Hepatocyte (in vitro differentiated cells): ENCODE measurements around the gene BABAM1. TPM values are rescaled to one million over a fixed set of nuclear protein-coding genes. Genes with fewer than 3 reads are reported as not detected.
A peak's percentile ranks its signal among the peaks of the same experiment; 100 is the strongest.

ENCODE experiments used
- DNase-seq: peaks from one replicate; pipeline ENCODE4 v3.0.0-alpha.2; 2016; ENCODE audit warnings: low spot score
- H2AFZ ChIP-seq: fragments of 200-600 bp; sonication (generic); 2 replicates; pipeline ENCODE4 v1.6.0; 2016; ENCODE audit warnings: antibody characterized with exemption, mild to moderate bottlenecking
- H3K27ac ChIP-seq: fragments of 200-600 bp; sonication (generic); 2 replicates; pipeline ENCODE4 v1.5.1; 2016; ENCODE audit warnings: mild to moderate bottlenecking
- H3K27me3 ChIP-seq: fragments of 200-600 bp; sonication (generic); 2 replicates; pipeline ENCODE4 v1.6.1; 2016
- H3K36me3 ChIP-seq: fragments of 200-600 bp; sonication (generic); replicated peaks from 2 replicates; pipeline ENCODE4 v1.5.1; 2016; ENCODE audit warnings: low read depth; ENCODE audit not compliant: insufficient read depth
- H3K4me1 ChIP-seq: fragments of 200-600 bp; sonication (generic); 2 replicates; pipeline ENCODE4 v1.5.1; 2016; ENCODE audit warnings: mild to moderate bottlenecking, moderate library complexity; ENCODE audit not compliant: insufficient read depth
- H3K4me2 ChIP-seq: fragments of 200-600 bp; sonication (generic); 2 replicates; pipeline ENCODE4 v1.6.0; 2016
- H3K4me3 ChIP-seq: fragments of 200-600 bp; sonication (generic); 2 replicates; pipeline ENCODE4 v1.5.1; 2016; ENCODE audit warnings: mild to moderate bottlenecking
- H3K79me2 ChIP-seq: fragments of 200-600 bp; sonication (generic); 2 replicates; pipeline ENCODE4 v1.6.0; 2017; ENCODE audit warnings: mild to moderate bottlenecking
- H3K9me2 ChIP-seq: fragments of 200-600 bp; sonication (generic); replicated peaks from 2 replicates; pipeline ENCODE4 v1.6.0; 2017; ENCODE audit warnings: mild to moderate bottlenecking; ENCODE audit not compliant: insufficient read depth
- H3K9me3 ChIP-seq: fragments of 200-600 bp; sonication (generic); 2 replicates; pipeline ENCODE4 v1.5.1; 2016; ENCODE audit warnings: low read depth, mild to moderate bottlenecking
- H4K20me1 ChIP-seq: fragments of 200-600 bp; sonication (generic); 2 replicates; pipeline ENCODE4 v1.6.0; 2016; ENCODE audit warnings: mild to moderate bottlenecking; ENCODE audit not compliant: insufficient read depth, poor library complexity, severe bottlenecking
- CTCF ChIP-seq: fragments of 200-600 bp; sonication (generic); IDR thresholded peaks from 2 replicates; pipeline ENCODE4 v1.5.1; 2016; ENCODE audit warnings: antibody characterized with exemption, mild to moderate bottlenecking; ENCODE audit not compliant: poor library complexity
- EZH2 ChIP-seq: fragments of 200-600 bp; sonication (generic); IDR thresholded peaks from 2 replicates; pipeline ENCODE4 v1.6.1; 2016; ENCODE audit warnings: antibody characterized with exemption, mild to moderate bottlenecking, borderline replicate concordance
- EZH2phosphoT487 ChIP-seq: fragments of 200-600 bp; sonication (generic); IDR thresholded peaks from one replicate; pipeline ENCODE4 v1.6.1; 2018; ENCODE audit warnings: antibody characterized with exemption, mild to moderate bottlenecking, low read depth, moderate library complexity; ENCODE audit not compliant: unreplicated experiment, severe bottlenecking
- WGBS: methylation state at CpG from one replicate; pipeline ENCODE4 v1.1.6; 2016; ENCODE audit warnings: low lambda C conversion rate; ENCODE audit errors: missing lambda C conversion rate; 5-methylcytosine and 5-hydroxymethylcytosine counted together
- polyA plus RNA-seq: library from polyadenylated mRNA; unstranded; fragments of >200 nt; fragmentation: Nextera tagmentation; extraction: Ambion mirVana; gene quantifications from 2 replicates; pipeline ENCODE4 v1.2.1, GENCODE V29; 2016
- total RNA-seq: library from RNA; depleted of rRNA; stranded (reverse); fragments of >200 nt; gene quantifications from 2 replicates; pipeline ENCODE4 v1.2.3, GENCODE V29; 2014

BABAM1 gene
- total and polyA plus RNA-seq, 2 experiments from 2014 or later = 63.8 to 94.1 TPM

GRCh38 chr19:17240062-17240752 lies 27.0 kb upstream of the BABAM1 start:
- no peak overlapping the region for H3K4me3 ChIP-seq
- no peaks in the 10 kb centered on the region for H3K27me3 ChIP-seq
- peak overlapping the region; percentile 86 for H3K27ac ChIP-seq
- 56% methylated on average over 23 of the region's 24 CpGs for WGBS
- DNase-seq = no peak
- H2AFZ ChIP-seq = no peak overlapping the region
- TF ChIP-seq CTCF (no peak), EZH2 (no peak), EZH2phosphoT487 (no peak)
- no peaks in the 10 kb centered on the region for H3K36me3 ChIP-seq
- H4K20me1 ChIP-seq = peaks cover 41% of the 10 kb centered on the region
- H3K4me2 ChIP-seq = peak overlapping the region; percentile 98
- H3K79me2 ChIP-seq = peaks cover 84% of the 10 kb centered on the region
- H3K9me2 ChIP-seq = no peaks in the 10 kb centered on the region
- no peaks in the 10 kb centered on the region for H3K9me3 ChIP-seq
- peaks cover 58% of the 10 kb centered on the region for H3K4me1 ChIP-seq

GRCh38 chr19:17240826-17241399 lies 26.3 kb upstream of the BABAM1 start:
- Histone ChIP-seq H4K20me1 (peaks cover 39% of the 10 kb centered on the region), H3K27me3 (no peaks in the 10 kb centered on the region), H3K4me3 (no peak overlapping the region), H3K36me3 (no peaks in the 10 kb centered on the region), H3K4me2 (peak overlapping the region; percentile 98), H3K79me2 (peaks cover 82% of the 10 kb centered on the region), H3K9me3 (no peaks in the 10 kb centered on the region), H2AFZ (no peak overlapping the region), H3K4me1 (peaks cover 51% of the 10 kb centered on the region), H3K27ac (peak overlapping the region; percentile 86), H3K9me2 (no peaks in the 10 kb centered on the region)
- no peak for DNase-seq
- WGBS = 83% methylated on average over 6 of the region's 6 CpGs
- TF ChIP-seq EZH2 (no peak), CTCF (no peak), EZH2phosphoT487 (no peak)

- TF ChIP-seq CTCF = no peak
- no peak for TF ChIP-seq EZH2phosphoT487
- no peak for TF ChIP-seq EZH2
- H3K79me2 ChIP-seq = peaks cover 71% of the 10 kb centered on the region
- H3K4me1 ChIP-seq = peaks cover 54% of the 10 kb centered on the region
- peak overlapping the region; percentile 86 for H3K27ac ChIP-seq
- H4K20me1 ChIP-seq = peaks cover 31% of the 10 kb centered on the region
- no peak for DNase-seq
- 53% methylated on average over 8 of the region's 8 CpGs for WGBS
- H2AFZ ChIP-seq = no peak overlapping the region
- no peaks in the 10 kb centered on the region for H3K27me3 ChIP-seq
- peak overlapping the region; percentile 98 for H3K4me2 ChIP-seq
- H3K9me2 ChIP-seq = no peaks in the 10 kb centered on the region
- no peaks in the 10 kb centered on the region for H3K36me3 ChIP-seq
- no peaks in the 10 kb centered on the region for H3K9me3 ChIP-seq
- peak overlapping the region; percentile 95 for H3K4me3 ChIP-seq
These were observed 24.6 kb upstream of the BABAM1 start for GRCh38 chr19:17242431-17243208.
